GM18868 (cell line): ENCODE data around the gene DUOX2.
"Not testable (repeated sequence)": the region's sequence is repeated elsewhere in the genome, so short reads cannot be mapped to it uniquely, and the experiment has no call there.

Source experiments
- ATAC-seq: cut with Tn5 transposase; IDR thresholded peaks from one replicate; pipeline ENCODE4 v1.9.1; 2021; ENCODE audit warnings: mild to moderate bottlenecking, moderate library complexity; ENCODE audit not compliant: unreplicated experiment

DUOX2 gene

DNA sequence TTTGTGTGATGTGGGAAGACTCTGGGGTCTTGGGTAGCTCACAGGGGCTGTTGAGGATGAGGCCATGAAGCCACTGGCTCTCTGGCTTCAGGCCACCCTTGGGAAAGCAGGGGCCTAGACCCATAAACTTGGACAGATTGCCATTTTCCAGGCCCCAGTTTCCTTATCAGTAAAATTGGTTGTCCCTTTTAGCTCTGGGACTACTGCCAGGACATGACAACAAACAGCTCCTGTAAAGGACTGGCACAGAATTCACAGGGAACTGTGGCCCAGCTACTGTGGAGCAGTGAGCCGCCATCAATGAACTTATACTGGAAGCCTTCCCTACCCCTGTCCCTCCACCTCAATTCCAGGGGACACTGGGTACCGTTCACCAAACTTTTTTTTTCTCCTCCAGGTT lies 36.6 kb downstream of the DUOX2 start:
- not testable (repeated sequence) for ATAC-seq

DNA sequence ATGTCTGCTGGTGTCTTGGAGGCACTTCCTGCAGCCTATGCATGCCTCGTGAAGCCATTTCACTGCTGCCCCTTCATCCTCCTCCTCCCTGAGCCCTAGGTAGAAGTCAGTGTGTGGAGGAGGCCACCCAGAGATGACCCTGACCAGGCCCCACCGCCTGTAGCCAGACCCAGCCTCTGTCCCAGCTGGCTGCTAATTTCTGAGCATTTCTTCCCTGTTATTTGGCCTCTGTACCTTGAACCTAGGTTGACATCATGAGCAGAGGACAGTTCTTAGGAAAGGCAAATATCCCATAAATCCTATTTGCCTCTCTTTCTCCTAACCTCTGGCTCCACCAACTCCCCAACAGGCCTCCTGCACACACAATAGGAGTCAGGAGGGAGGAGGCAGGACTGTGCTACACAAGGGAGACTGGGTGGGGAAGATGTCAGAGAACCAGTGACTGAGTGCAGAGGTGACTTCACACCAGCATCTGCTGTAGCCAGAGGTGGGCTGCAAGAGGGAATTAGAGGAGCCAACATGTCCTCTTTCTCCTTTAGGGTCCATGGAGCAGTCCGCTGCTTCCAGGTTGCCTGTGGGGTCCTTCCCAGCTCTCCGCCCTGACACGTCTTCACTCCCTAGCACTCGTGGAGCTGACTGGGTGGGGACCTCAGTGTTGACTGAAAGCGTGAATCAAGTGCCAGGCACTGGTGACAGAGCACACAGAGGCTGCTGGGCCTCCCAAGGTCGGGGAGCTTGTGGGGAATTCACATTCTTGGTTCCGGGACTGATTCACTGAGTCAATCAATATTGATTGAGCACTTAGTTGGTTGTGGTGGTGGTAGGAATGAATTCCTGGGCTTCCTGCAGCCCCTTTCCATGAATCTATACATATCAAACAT lies 38.3 kb downstream of the DUOX2 start:
- ATAC-seq = not testable (repeated sequence)

DNA sequence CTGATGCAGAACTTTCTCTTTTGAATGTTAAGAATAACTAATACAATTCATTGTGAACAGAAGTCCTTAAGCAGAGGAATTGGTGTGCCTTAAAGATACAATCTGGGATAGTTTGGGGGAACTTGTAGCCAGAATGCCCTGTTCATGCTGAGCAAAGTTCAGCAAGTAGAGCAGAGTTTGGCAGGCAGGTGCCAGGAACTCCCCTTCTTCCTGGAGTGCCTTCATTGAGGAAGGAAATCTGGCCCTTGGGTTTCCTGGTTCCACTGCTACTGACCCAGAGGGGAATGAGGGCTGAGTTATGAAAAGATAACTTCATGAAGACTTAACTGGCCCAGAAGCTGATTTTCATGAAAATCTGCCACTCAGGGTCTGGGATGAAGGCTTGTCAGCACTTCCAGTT lies 40.4 kb downstream of the DUOX2 start:
- not testable (repeated sequence) for ATAC-seq

DNA sequence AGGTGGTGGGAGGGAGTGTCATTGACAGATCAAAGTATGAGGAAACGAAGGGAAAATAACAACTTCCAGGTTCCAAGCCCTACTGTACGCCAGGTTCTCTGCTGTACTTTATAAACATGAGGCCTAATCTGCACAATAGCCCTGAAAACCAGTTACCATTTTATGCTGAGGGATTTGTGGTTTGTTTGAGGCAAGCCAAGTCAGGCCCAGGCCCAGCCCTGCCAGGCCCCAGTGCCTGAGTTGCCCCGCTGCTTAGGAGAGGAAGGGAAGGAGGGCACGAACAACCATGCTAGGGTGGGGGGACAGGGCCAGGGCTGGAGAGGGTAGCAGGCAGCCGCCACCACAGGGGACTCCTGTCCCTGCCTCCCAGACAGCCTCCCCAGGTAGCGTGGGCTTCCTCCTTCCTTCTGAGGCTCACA lies 44.0 kb downstream of the DUOX2 start:
- ATAC-seq = not testable (repeated sequence)

DNA sequence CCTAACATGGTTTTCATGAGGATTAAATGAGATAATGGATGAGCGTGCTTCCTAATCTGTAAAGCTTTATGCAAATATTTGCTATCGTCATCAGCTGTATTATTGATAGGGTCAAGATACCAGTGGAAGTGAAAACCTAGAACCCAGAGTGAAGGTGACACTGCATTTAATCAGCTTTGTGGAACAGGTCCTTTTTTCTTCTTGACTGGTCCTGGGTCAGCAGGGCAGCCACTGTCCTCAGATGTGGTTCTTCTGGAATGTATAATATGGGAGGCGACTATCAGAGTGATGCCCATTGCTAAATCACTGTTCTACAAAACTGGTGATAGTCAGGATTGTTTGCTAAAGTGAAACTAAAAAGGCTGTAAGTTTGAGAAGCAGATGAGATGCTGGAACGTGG lies 49.6 kb downstream of the DUOX2 start:
- no peak for ATAC-seq

DNA sequence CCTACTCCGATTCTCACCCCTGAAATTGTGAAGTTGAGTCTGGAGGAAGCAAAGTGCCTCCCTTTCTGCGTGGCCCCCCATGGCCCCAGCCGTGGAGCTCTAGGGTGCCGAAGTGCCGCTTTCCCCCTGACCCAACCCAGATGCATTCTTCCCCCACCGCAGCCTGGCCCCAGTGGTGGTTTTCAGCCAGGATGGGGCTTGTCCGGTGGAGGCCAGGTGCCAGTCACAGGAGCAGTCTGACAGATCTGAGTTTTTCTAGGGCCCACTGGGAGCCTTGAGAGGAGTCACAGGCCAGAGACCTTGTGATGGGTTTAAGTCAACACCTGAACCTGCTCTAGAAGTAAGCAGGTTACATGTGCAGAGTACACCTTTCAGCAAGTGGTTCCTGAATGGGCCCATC lies 51.7 kb downstream of the DUOX2 start:
- ATAC-seq = not testable (repeated sequence)

DNA sequence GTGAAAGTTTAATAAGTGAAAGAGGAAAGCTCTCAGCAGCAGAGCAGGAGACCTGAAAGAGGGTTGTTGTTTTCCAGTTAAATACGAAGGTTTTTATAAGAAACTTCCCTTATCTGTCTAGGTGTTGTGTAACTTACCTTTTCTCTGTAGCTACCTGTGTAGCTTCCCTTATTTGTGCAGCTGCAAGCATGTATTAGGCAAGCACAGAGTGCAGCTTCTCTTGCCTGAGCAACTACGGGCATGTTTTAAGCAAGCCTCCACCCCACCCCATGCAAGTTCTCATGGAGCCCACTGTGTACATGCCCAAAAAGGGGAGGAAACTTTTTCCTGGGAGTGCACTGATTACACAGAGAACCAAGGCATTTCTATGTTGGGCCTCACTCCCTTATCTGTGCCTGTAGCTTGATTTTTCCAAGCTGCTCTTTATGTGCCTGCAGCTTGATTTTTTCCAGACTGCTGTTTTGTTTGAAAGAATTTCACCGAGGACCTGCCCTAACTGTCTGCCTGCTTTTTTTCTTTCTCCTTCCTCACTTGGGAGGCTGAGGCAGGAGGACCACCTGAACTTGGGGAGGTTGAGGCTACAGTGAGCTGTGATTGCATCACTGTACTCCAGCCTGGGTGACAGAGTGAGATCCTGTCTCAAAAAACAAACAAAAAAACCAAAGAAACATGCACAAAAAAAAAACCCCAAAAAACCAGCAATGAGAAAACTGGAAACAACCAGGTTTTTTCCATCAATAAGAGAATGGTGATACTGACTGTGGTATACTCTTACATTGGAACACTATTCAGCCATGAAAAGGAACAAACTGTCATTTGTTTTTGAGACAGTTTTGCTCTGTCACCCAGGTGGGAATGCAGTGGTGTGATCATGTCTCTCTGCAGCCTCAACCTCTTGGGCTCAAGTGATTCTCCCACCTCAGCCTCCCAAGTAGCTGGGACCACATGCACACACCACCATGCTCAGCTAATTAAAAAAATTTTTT lies 55.0 kb downstream of the DUOX2 start:
- ATAC-seq = not testable (repeated sequence)

DNA sequence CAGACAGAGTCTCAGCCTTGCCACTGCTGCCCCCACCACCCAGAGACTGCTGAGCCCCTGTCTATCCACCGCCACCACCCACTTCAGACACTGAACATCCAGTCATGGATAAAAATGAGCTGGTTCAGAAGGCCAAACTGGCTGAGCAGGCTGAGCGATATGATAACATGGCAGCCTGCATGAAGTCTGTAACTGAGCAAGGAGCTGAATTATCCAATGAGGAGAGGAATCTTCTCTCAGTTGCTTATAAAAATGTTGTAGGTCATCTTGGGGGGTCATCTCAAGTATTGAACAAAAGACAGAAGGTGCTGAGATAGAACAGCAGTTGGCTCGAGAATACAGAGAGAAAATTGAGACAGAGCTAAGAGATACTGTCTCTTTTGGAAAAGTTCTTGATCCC lies 61.3 kb downstream of the DUOX2 start:
- not testable (repeated sequence) for ATAC-seq

DNA sequence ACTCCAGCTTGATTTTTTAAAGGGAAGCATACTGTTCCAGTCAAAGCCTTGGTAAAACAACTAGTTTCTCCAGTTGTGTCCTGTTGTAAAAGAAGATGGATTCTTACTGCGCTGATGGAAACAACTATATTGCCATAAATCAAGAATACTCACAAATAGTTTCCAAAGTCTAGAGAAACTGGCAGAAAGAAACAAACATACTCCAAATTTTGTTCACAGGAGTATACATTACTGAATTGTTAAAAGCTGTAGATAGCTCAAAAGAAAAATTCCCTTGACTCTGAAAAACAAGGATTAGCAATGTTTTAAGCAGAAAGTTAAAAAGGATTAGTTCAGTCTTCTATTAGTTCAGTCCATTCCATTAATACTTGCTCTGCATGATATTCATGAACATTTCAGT lies 63.4 kb downstream of the DUOX2 start:
- ATAC-seq = no peak

DNA sequence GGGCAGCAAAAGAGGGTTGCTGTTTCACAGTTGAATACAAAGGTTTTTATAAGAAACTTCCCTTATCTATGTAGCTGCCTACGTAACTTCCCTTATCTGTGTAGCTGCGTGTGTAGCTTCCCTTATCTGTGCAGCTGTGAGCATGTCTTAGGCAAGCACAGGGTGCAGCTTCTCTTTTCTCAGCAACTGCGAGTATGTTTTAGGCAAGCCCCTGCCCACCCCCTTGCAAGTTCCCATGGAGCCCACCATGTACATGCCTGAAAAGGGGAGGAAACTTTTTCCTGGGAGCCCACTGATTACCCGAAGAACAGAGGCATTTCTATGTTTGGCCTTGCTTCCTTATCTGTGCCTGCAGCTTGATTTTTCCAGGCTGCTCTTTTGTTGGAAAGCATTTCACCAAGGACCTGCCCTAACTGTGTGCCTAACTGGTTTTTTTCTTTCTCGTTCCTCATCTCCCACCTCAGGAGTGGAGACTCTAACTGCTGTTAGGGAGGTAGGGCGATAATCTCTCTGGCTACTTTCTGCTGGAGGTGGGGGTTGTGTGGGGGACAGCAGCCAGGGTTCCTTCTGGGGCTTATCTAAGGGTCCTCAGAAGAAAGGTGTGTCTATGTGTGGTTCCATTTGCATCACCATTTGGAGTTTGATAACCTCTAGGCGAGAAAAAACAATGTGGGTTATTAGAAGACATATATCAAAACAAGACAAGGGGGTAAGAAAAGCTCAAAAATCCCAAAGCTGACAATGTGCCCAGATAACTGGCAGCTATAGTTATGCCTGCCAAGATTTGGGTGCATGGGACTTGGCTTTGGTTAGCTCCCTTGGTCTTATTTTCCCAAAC lies 65.0 kb downstream of the DUOX2 start:
- peak; percentile 85 for ATAC-seq

DNA sequence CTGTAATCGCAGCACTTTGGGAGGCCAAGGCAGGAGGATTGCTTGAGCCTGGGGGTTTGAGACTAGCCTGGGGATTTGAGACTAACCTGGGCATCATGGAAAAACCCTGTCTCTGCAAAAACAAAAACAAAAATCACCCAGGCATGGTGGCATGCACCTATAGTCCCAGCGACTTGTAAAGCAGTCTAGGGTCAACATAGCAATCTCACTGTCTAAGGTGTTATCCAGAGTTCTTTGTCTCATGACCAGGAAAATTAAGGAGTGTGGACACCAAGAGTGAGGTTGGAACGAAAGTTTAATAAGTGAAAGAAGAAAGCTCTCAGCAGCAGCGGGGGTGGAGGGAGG lies 65.6 kb downstream of the DUOX2 start:
- peak; percentile 5 for ATAC-seq

DNA sequence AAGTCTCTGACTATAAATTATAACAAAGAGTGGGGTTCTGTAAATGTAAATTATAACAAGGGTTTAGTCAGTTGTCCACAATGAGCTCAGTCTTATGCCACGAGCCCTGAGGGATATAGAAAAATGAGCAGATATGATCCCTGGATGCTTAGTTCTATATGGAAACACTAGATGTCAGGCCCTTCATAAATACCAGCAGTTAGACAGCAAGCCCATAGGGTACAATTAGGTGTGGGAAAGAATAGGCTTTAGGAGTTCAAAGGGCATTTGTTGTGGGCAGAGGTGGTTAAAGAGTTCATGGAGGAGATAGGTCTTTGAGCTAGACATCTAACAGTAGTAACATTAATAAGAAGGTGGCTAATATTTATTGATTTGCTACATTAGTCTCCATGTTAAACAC lies 69.7 kb downstream of the DUOX2 start:
- not testable (repeated sequence) for ATAC-seq

DNA sequence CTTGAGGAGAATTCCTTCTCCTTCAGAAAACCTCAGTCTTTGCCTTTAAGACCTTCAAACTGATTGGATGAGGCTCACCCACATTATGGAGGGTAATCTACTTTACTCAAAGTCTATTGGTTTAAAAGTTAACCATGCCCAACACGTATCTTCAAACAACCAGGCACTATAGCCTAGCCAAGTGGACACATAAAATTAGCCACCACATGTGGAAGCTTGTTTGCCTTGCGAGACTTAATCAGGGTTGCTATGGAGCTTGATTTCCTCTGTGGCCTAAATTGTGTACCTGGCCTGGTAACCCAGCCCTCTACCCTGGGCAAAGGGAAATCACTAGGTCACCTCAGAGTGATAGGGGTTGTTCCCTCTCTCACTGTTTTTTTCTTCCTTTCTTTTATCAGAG lies 71.1 kb downstream of the DUOX2 start:
- not testable (repeated sequence) for ATAC-seq
